ENCODE results near the gene LRRC27.
A peak's percentile ranks its signal among the peaks of the same experiment; 100 is the strongest.

LRRC27 gene

DNA sequence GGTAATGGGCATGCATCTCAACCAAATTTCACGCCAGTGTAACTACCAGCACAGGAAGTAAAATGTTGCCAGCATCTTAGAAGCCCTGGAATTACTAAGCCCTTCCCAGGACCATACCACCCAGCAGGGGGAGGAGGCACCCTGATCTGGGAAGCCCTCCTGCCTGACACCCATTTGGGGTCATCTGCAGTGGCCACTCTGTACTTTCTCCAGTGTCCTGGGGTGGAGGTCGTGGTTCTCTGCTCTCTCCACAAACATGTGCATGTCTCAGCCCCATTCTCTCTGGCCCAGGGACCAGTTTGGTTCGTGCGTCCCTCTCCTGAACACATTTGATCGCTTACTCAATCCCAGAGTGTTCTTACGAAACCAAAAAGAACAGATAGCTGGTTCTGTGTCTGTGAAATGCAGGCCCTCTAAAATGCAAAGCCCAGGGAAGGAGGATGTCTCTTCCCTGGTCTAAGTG lies 9.4 kb upstream of the LRRC27 start:
- Histone ChIP-seq H3K27me3 (ENCODE audit: control insufficient read depth in 1 of 2, insufficient read depth in 1 of 2, low read length in 2 of 2) (no peaks in the 10 kb centered on the region), H3K4ac (ENCODE audit: low read depth in 1 of 2, low read length in 2 of 2) (peak overlapping the region; percentile 40 to 93), H3K4me2 (ENCODE audit: low read length, poor library complexity, severe bottlenecking) (no peak overlapping the region), H2BK120ac (ENCODE audit: low read depth, low read length) (no peak overlapping the region), H3K4me1 (ENCODE audit: control insufficient read depth, insufficient read depth, low read depth, low read length) (peaks cover 26% of the 10 kb centered on the region), H3K23ac (ENCODE audit: low read length in 2 of 2) (no peak overlapping the region), H3K79me1 (replicated peaks; ENCODE audit: low read length, poor library complexity, severe bottlenecking) (peaks cover 28% of the 10 kb centered on the region), H3K9me3 (ENCODE audit: control insufficient read depth, low read length) (no peaks in the 10 kb centered on the region), H3K18ac (ENCODE audit: low read depth in 1 of 2, low read length in 2 of 2) (peak overlapping the region; percentile 56 to 58), H3K4me3 (ENCODE audit: insufficient read depth in 1 of 2, low read depth in 1 of 2, low read length in 2 of 2) (peak overlapping the region in 1 of 2 experiments; percentile 46), H2AFZ (ENCODE audit: low read depth, low read length) (no peak overlapping the region), H3K14ac (ENCODE audit: low read length in 2 of 2) (no peak overlapping the region), H4K8ac (ENCODE audit: low read length) (no peak overlapping the region), H2BK12ac (ENCODE audit: low read length in 2 of 2) (peak overlapping the region in 1 of 2 experiments; percentile 12), H3K9ac (ENCODE audit: low read length) (peak overlapping the region; percentile 73), H2BK5ac (ENCODE audit: low read depth, low read length, poor library complexity, severe bottlenecking) (no peak overlapping the region), H3K36me3 (ENCODE audit: control insufficient read depth in 1 of 2, insufficient read depth in 2 of 2, low read depth in 1 of 2, low read length in 2 of 2) (peaks cover 11 to 23% of the 10 kb centered on the region in 2 experiments), H2AK5ac (ENCODE audit: low read length, severe bottlenecking) (peak overlapping the region; percentile 2), H2BK15ac (ENCODE audit: low read depth, poor library complexity, severe bottlenecking) (no peak overlapping the region), H3K27ac (ENCODE audit: low read length, poor library complexity, severe bottlenecking) (peak overlapping the region; percentile 18), H4K91ac (ENCODE audit: low read length) (no peak overlapping the region)
- WGBS, result 76% methylated on average over 6 of the region's 6 CpGs
- peak; percentile 80 for DNase-seq

DNA sequence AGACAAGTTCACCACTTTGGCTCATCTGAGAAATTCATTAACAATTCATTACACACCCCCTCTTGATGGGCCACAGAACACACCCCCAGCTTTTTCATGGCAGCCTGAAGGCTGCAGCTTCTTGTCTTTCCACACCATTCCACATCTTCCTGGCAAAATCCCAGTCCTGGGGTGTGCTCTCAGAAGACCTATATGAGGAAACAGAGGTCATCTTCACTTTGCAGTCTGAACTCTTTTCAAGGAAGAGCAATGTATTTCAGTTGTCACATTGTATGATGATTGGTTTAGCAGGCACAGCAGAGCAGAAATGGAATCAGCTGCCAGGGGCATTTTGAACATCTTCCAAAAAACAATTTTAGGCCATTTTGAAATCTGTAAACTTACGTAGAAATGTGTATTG lies 7.8 kb upstream of the LRRC27 start:
- H3K36me3 ChIP-seq (ENCODE audit: control insufficient read depth in 1 of 2, insufficient read depth in 2 of 2, low read depth in 1 of 2, low read length in 2 of 2), result peaks cover 15 to 23% of the 10 kb centered on the region in 2 experiments
- no peak overlapping the region for H2BK12ac ChIP-seq (ENCODE audit: low read length in 2 of 2)
- H2BK120ac ChIP-seq (ENCODE audit: low read depth, low read length), result no peak overlapping the region
- no CpG with 5 or more reads among the region's 1 CpG for WGBS
- no peak overlapping the region for H3K9ac ChIP-seq (ENCODE audit: low read length)
- H3K27ac ChIP-seq (ENCODE audit: low read length, poor library complexity, severe bottlenecking), result no peak overlapping the region
- no peak overlapping the region for H3K4me2 ChIP-seq (ENCODE audit: low read length, poor library complexity, severe bottlenecking)
- H3K4me3 ChIP-seq (ENCODE audit: insufficient read depth in 1 of 2, low read depth in 1 of 2, low read length in 2 of 2), result no peak overlapping the region
- H3K27me3 ChIP-seq (ENCODE audit: control insufficient read depth in 1 of 2, insufficient read depth in 1 of 2, low read length in 2 of 2), result no peaks in the 10 kb centered on the region
- no peak overlapping the region for H3K14ac ChIP-seq (ENCODE audit: low read length in 2 of 2)
- no peaks in the 10 kb centered on the region for H3K9me3 ChIP-seq (ENCODE audit: control insufficient read depth, low read length)
- H2BK15ac ChIP-seq (ENCODE audit: low read depth, poor library complexity, severe bottlenecking), result no peak overlapping the region
- H3K18ac ChIP-seq (ENCODE audit: low read depth in 1 of 2, low read length in 2 of 2), result no peak overlapping the region
- H3K79me1 ChIP-seq (replicated peaks; ENCODE audit: low read length, poor library complexity, severe bottlenecking), result peaks cover 27% of the 10 kb centered on the region
- no peak overlapping the region for H4K91ac ChIP-seq (ENCODE audit: low read length)
- no peak overlapping the region for H2AK5ac ChIP-seq (ENCODE audit: low read length, severe bottlenecking)
- H2AFZ ChIP-seq (ENCODE audit: low read depth, low read length), result no peak overlapping the region
- no peak overlapping the region for H3K23ac ChIP-seq (ENCODE audit: low read length in 2 of 2)
- peaks cover 29% of the 10 kb centered on the region for H3K4me1 ChIP-seq (ENCODE audit: control insufficient read depth, insufficient read depth, low read depth, low read length)
- no peak overlapping the region for H2BK5ac ChIP-seq (ENCODE audit: low read depth, low read length, poor library complexity, severe bottlenecking)
- DNase-seq, result no peak
- H4K8ac ChIP-seq (ENCODE audit: low read length), result no peak overlapping the region
- H3K4ac ChIP-seq (ENCODE audit: low read depth in 1 of 2, low read length in 2 of 2), result no peak overlapping the region

DNA sequence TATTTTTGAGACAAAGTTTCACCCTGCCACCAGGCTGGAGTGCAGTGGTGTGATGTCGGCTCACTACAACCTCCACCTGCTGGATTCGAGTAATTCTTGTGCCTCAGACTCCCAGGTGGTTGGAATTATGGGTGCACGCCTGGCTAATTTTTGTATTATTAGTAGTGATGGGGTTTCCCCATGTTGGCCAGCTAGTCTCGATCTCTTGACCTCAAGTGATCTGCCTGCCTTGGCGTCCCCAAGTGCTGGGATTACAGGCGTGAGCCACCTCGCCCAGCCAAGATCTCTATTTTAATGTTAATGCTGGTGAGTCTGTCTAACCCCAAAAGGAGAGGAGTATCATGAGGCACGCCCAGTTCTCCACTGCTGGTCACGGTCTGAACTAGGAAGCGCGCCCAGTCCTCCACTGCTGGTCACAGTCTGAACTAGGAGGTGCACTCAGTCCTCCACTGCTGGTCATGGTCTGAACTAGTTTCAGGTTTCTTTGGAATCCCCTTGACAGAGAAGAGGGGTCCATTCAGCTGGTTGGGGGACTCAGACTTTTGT lies 5.6 kb upstream of the LRRC27 start:
- no peak overlapping the region for H3K4me3 ChIP-seq (ENCODE audit: insufficient read depth in 1 of 2, low read depth in 1 of 2, low read length in 2 of 2)
- peaks cover 15 to 23% of the 10 kb centered on the region in 2 experiments for H3K36me3 ChIP-seq (ENCODE audit: control insufficient read depth in 1 of 2, insufficient read depth in 2 of 2, low read depth in 1 of 2, low read length in 2 of 2)
- H2BK120ac ChIP-seq (ENCODE audit: low read depth, low read length), result no peak overlapping the region
- no peak overlapping the region for H3K23ac ChIP-seq (ENCODE audit: low read length in 2 of 2)
- no peak overlapping the region for H4K8ac ChIP-seq (ENCODE audit: low read length)
- 92% methylated on average over 11 of the region's 11 CpGs for WGBS
- H3K9ac ChIP-seq (ENCODE audit: low read length), result peak overlapping the region; percentile 30
- no peak overlapping the region for H3K27ac ChIP-seq (ENCODE audit: low read length, poor library complexity, severe bottlenecking)
- no peak overlapping the region for H2AK5ac ChIP-seq (ENCODE audit: low read length, severe bottlenecking)
- H4K91ac ChIP-seq (ENCODE audit: low read length), result no peak overlapping the region
- H2BK15ac ChIP-seq (ENCODE audit: low read depth, poor library complexity, severe bottlenecking), result no peak overlapping the region
- no peak overlapping the region for H2AFZ ChIP-seq (ENCODE audit: low read depth, low read length)
- no peak overlapping the region for H3K14ac ChIP-seq (ENCODE audit: low read length in 2 of 2)
- no peak overlapping the region for H3K18ac ChIP-seq (ENCODE audit: low read depth in 1 of 2, low read length in 2 of 2)
- H3K4ac ChIP-seq (ENCODE audit: low read depth in 1 of 2, low read length in 2 of 2), result no peak overlapping the region
- no peak for DNase-seq
- H2BK12ac ChIP-seq (ENCODE audit: low read length in 2 of 2), result no peak overlapping the region
- peaks cover 20% of the 10 kb centered on the region for H3K79me1 ChIP-seq (replicated peaks; ENCODE audit: low read length, poor library complexity, severe bottlenecking)
- no peak overlapping the region for H3K4me2 ChIP-seq (ENCODE audit: low read length, poor library complexity, severe bottlenecking)
- no peaks in the 10 kb centered on the region for H3K27me3 ChIP-seq (ENCODE audit: control insufficient read depth in 1 of 2, insufficient read depth in 1 of 2, low read length in 2 of 2)
- no peak overlapping the region for H2BK5ac ChIP-seq (ENCODE audit: low read depth, low read length, poor library complexity, severe bottlenecking)
- no peaks in the 10 kb centered on the region for H3K9me3 ChIP-seq (ENCODE audit: control insufficient read depth, low read length)
- H3K4me1 ChIP-seq (ENCODE audit: control insufficient read depth, insufficient read depth, low read depth, low read length), result peaks cover 21% of the 10 kb centered on the region

- 90% methylated on average over 2 of the region's 4 CpGs for WGBS
- Histone ChIP-seq H3K23ac (ENCODE audit: low read length in 2 of 2) (no peak overlapping the region), H2AK5ac (ENCODE audit: low read length, severe bottlenecking) (no peak overlapping the region), H3K27ac (ENCODE audit: low read length, poor library complexity, severe bottlenecking) (no peak overlapping the region), H3K14ac (ENCODE audit: low read length in 2 of 2) (no peak overlapping the region), H2BK5ac (ENCODE audit: low read depth, low read length, poor library complexity, severe bottlenecking) (no peak overlapping the region), H3K9me3 (ENCODE audit: control insufficient read depth, low read length) (no peaks in the 10 kb centered on the region), H3K4ac (ENCODE audit: low read depth in 1 of 2, low read length in 2 of 2) (no peak overlapping the region), H4K8ac (ENCODE audit: low read length) (no peak overlapping the region), H3K9ac (ENCODE audit: low read length) (peak overlapping the region; percentile 30), H3K4me3 (ENCODE audit: insufficient read depth in 1 of 2, low read depth in 1 of 2, low read length in 2 of 2) (no peak overlapping the region), H3K4me1 (ENCODE audit: control insufficient read depth, insufficient read depth, low read depth, low read length) (peaks cover 18% of the 10 kb centered on the region), H2BK120ac (ENCODE audit: low read depth, low read length) (no peak overlapping the region), H3K36me3 (ENCODE audit: control insufficient read depth in 1 of 2, insufficient read depth in 2 of 2, low read depth in 1 of 2, low read length in 2 of 2) (peaks cover 15 to 23% of the 10 kb centered on the region in 2 experiments), H4K91ac (ENCODE audit: low read length) (no peak overlapping the region), H2BK12ac (ENCODE audit: low read length in 2 of 2) (no peak overlapping the region), H3K4me2 (ENCODE audit: low read length, poor library complexity, severe bottlenecking) (no peak overlapping the region), H2AFZ (ENCODE audit: low read depth, low read length) (no peak overlapping the region), H3K79me1 (replicated peaks; ENCODE audit: low read length, poor library complexity, severe bottlenecking) (peaks cover 18% of the 10 kb centered on the region), H2BK15ac (ENCODE audit: low read depth, poor library complexity, severe bottlenecking) (no peak overlapping the region), H3K18ac (ENCODE audit: low read depth in 1 of 2, low read length in 2 of 2) (no peak overlapping the region), H3K27me3 (ENCODE audit: control insufficient read depth in 1 of 2, insufficient read depth in 1 of 2, low read length in 2 of 2) (no peaks in the 10 kb centered on the region)
- no peak for DNase-seq
Observed at GRCh38 chr10:132326925-132327324, 5.1 kb upstream of the LRRC27 start.

All from mesenchymal stem cell (in vitro differentiated cells and primary cell).